ENCODE results near the gene CD300LG. TPM values are rescaled to one million over a fixed set of nuclear protein-coding genes. Genes with fewer than 3 reads are reported as not detected.

Gene CD300LG
- total RNA-seq, 1 donor from 2014 or later: not detected

DNA sequence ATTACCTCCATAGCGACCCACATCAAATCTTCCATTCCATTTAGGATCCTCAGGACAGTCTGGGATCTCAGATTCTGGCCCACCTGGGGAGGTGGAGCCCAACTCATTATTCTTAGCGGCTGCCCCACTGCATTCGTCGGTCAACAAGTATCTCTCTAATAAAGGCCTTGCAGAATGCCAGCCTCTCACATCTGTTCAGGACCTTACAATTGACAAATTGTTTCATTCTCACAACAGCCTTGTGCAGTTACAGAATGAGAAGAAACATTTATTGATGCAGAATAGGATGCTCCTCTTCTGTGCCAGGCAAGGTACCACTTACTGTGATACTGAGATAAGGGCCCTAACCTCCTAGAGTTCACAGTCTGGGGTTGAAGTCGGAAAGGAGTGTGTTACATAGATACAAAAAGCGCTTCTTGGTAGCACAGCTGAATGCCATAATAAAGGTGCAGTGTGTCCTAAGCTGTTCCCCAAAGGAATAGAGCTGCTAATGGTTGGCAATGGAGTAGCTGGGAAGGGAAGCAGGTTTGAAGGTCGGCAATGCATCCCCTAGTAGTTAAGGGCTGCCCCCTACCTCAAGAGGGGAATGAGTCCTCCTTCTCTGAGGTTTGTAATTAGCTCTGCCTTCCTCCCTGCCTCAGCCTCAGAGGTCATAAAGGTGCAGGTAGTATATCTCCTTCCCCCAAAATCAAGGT is 62.7 kb downstream of the CD300LG start:
- TF ChIP-seq, protein P1, sequence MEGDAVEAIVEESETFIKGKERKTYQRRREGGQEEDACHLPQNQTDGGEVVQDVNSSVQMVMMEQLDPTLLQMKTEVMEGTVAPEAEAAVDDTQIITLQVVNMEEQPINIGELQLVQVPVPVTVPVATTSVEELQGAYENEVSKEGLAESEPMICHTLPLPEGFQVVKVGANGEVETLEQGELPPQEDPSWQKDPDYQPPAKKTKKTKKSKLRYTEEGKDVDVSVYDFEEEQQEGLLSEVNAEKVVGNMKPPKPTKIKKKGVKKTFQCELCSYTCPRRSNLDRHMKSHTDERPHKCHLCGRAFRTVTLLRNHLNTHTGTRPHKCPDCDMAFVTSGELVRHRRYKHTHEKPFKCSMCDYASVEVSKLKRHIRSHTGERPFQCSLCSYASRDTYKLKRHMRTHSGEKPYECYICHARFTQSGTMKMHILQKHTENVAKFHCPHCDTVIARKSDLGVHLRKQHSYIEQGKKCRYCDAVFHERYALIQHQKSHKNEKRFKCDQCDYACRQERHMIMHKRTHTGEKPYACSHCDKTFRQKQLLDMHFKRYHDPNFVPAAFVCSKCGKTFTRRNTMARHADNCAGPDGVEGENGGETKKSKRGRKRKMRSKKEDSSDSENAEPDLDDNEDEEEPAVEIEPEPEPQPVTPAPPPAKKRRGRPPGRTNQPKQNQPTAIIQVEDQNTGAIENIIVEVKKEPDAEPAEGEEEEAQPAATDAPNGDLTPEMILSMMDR (IDR thresholded peaks at IDR 0.05; ENCODE audit: insufficient read depth, low read length, severe bottlenecking): no peak
- no peak for FAIRE-seq
- H3K4me3 ChIP-seq (ENCODE audit: low read depth, low read length): no peak overlapping the region
- H3K36me3 ChIP-seq (ENCODE audit: control insufficient read depth, insufficient read depth, low read length): no peaks in the 10 kb centered on the region
- H3K27me3 ChIP-seq (ENCODE audit: control insufficient read depth, insufficient read depth, low read length): peaks cover 22% of the 10 kb centered on the region
- no peak for DNase-seq (ENCODE audit: low read depth)

DNA sequence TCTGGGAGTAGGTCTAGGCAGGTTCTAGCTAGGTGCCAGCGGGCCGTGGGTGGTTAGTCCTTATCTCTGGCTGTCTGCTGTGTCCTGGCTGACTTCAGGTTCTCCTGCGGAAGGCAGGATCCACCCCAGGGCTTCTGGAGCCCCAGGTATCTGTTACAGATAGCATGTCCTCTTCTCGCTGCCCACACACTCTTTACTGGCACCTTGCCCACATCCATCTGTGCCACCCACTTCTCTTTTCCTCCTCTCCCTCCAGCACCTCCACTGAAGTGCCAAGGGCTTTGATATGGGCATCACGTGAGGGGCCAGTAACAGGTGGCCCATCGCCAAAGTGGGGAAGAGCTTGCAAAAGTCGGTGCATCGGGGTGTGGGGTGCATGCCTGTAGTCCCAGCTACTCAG is 64.9 kb downstream of the CD300LG start:
- Histone ChIP-seq H3K27me3 (ENCODE audit: control insufficient read depth, insufficient read depth, low read length) (peaks cover 10% of the 10 kb centered on the region), H3K4me3 (ENCODE audit: low read depth, low read length) (no peak overlapping the region), H3K36me3 (ENCODE audit: control insufficient read depth, insufficient read depth, low read length) (no peaks in the 10 kb centered on the region)
- no peak for FAIRE-seq
- DNase-seq (ENCODE audit: low read depth): no peak
- TF ChIP-seq, protein P1 (IDR thresholded peaks at IDR 0.05; ENCODE audit: insufficient read depth, low read length, severe bottlenecking): no peak

DNA sequence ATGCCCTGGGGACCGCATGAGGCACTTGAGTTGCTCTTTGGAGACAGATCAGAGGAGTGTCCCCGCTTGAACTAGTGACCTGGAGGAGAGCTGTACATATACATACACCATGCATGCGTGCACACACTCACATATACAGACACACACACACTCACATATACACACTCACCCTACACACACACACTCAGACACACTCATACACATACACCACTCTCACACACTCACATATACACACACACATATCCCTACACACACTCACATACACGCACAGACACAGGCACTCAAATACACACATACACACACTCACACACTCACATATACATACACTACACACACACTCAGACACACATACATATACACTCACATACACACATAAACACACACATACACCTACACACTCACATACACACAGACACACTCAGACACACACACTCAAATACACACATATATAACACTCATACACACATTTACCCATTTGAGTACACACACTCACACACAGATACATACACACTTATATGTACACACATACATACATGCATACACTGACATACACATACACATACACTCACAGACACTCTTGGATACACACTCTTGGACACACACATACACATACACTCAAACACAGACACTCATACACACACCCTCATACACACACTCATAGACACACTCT is 65.8 kb downstream of the CD300LG start:
- Histone ChIP-seq H3K36me3 (ENCODE audit: control insufficient read depth, insufficient read depth, low read length) (no peaks in the 10 kb centered on the region), H3K27me3 (ENCODE audit: control insufficient read depth, insufficient read depth, low read length) (peaks cover 5% of the 10 kb centered on the region), H3K4me3 (ENCODE audit: low read depth, low read length) (no peak overlapping the region)
- FAIRE-seq (no peak), DNase-seq (ENCODE audit: low read depth) (no peak)
- TF ChIP-seq, protein P1 (IDR thresholded peaks at IDR 0.05; ENCODE audit: insufficient read depth, low read length, severe bottlenecking): no peak

Other genes starting within 250 kb of the CD300LG start
- gene MEOX1, start 185.3 kb upstream of the CD300LG start, total RNA-seq: not detected in 2 replicates
- gene SOST, start 88.4 kb upstream of the CD300LG start, total RNA-seq: not detected in 2 replicates
- gene DUSP3, start 68.2 kb upstream of the CD300LG start, total RNA-seq: 36.9 and 37.8 TPM in 2 replicates
- not detected in 2 replicates for gene CFAP97D1, start 66.7 kb upstream of the CD300LG start, total RNA-seq
- gene MPP3, start 14.0 kb upstream of the CD300LG start, total RNA-seq: 7.2 and 9.7 TPM in 2 replicates
- 0.13 and 0.26 TPM in 2 replicates for gene MPP2, start 60.4 kb downstream of the CD300LG start, total RNA-seq
- gene PPY, start 95.3 kb downstream of the CD300LG start, total RNA-seq: not detected in 2 replicates
- 0.26 and 0.79 TPM in 2 replicates for gene PYY, start 106.8 kb downstream of the CD300LG start, total RNA-seq
- 17.8 and 25.3 TPM in 2 replicates for gene NAGS, start 157.4 kb downstream of the CD300LG start, total RNA-seq
- gene TMEM101, start 167.8 kb downstream of the CD300LG start, total RNA-seq: 64.3 and 85.6 TPM in 2 replicates
- 18.9 and 20.3 TPM in 2 replicates for gene LSM12, start 219.5 kb downstream of the CD300LG start, total RNA-seq
- gene G6PC3, start 223.6 kb downstream of the CD300LG start, total RNA-seq: 7.6 and 9.2 TPM in 2 replicates

Measured in bronchial epithelial cell (primary cell).